GF-D8 (cell line): ENCODE results near the gene TMED5.

ENCODE experiments used
- DNase-seq: peaks from one replicate; lab custom pipeline; 2025; lab: John Stamatoyannopoulos, UW

TMED5 gene

GRCh38 chr1:93123201-93123783 lies 56.9 kb downstream of the TMED5 start:
- DNase-seq, result no peak

GRCh38 chr1:93120614-93121013 lies 59.6 kb downstream of the TMED5 start:
- DNase-seq, result no peak

- DNase-seq, result no peak
Measured at GRCh38 chr1:93114391-93114790, 65.8 kb downstream of the TMED5 start.

- DNase-seq, result no peak
Measured at GRCh38 chr1:93113127-93113526, 67.1 kb downstream of the TMED5 start.

- no peak for DNase-seq
Measured at GRCh38 chr1:93111561-93111960, 68.7 kb downstream of the TMED5 start.

GRCh38 chr1:93111065-93111464 lies 69.1 kb downstream of the TMED5 start:
- DNase-seq, result no peak

- no peak for DNase-seq
Measured at GRCh38 chr1:93109578-93109977, 70.6 kb downstream of the TMED5 start.

GRCh38 chr1:93108335-93108734 lies 71.9 kb downstream of the TMED5 start:
- DNase-seq, result no peak

- no peak for DNase-seq
Measured at GRCh38 chr1:93107395-93107794, 72.8 kb downstream of the TMED5 start.

- no peak for DNase-seq
Measured at GRCh38 chr1:93106226-93106625, 74.0 kb downstream of the TMED5 start.

GRCh38 chr1:93102142-93102541 lies 78.1 kb downstream of the TMED5 start:
- no peak for DNase-seq
